GDM1 (cell line): ENCODE results near the gene NRG3.
"Not testable (repeated sequence)": the region's sequence is repeated elsewhere in the genome, so short reads cannot be mapped to it uniquely, and the experiment has no call there.

Source experiments
- DNase-seq: peaks from one replicate; lab custom pipeline; 2025; lab: John Stamatoyannopoulos, UW

The NRG3 gene

GRCh38 chr10:82284180-82284579, 409.2 kb downstream of the NRG3 start:
- DNase-seq = no peak

GRCh38 chr10:82288461-82288881, 413.5 kb downstream of the NRG3 start:
- DNase-seq = no peak

- DNase-seq = no peak
Measured at GRCh38 chr10:82289945-82290344, 415.0 kb downstream of the NRG3 start.

- DNase-seq = no peak
Measured at GRCh38 chr10:82294874-82295378, 419.9 kb downstream of the NRG3 start.

- DNase-seq = no peak
Measured at GRCh38 chr10:82308641-82309040, 433.6 kb downstream of the NRG3 start.

GRCh38 chr10:82310839-82311238, 435.8 kb downstream of the NRG3 start:
- DNase-seq = no peak

- DNase-seq = no peak
Measured at GRCh38 chr10:82313401-82313800, 438.4 kb downstream of the NRG3 start.

GRCh38 chr10:82318534-82318933, 443.5 kb downstream of the NRG3 start:
- no peak for DNase-seq

- no peak for DNase-seq
Measured at GRCh38 chr10:82319074-82319473, 444.1 kb downstream of the NRG3 start.

GRCh38 chr10:82319562-82319961, 444.6 kb downstream of the NRG3 start:
- DNase-seq = no peak

GRCh38 chr10:82321724-82322123, 446.7 kb downstream of the NRG3 start:
- no peak for DNase-seq

GRCh38 chr10:82331716-82332115, 456.7 kb downstream of the NRG3 start:
- DNase-seq = no peak

- DNase-seq = no peak
Measured at GRCh38 chr10:82335831-82336230, 460.8 kb downstream of the NRG3 start.

- no peak for DNase-seq
Measured at GRCh38 chr10:82340166-82340565, 465.2 kb downstream of the NRG3 start.

- not testable (repeated sequence) for DNase-seq
Measured at GRCh38 chr10:82349590-82349989, 474.6 kb downstream of the NRG3 start.

GRCh38 chr10:82353381-82353780, 478.4 kb downstream of the NRG3 start:
- DNase-seq = no peak

- DNase-seq = no peak
Measured at GRCh38 chr10:82358486-82359099, 483.6 kb downstream of the NRG3 start.

- DNase-seq = no peak
Measured at GRCh38 chr10:82361256-82361655, 486.3 kb downstream of the NRG3 start.

- DNase-seq = no peak
Measured at GRCh38 chr10:82377608-82378007, 502.6 kb downstream of the NRG3 start.

- DNase-seq = no peak
Measured at GRCh38 chr10:82378146-82378545, 503.2 kb downstream of the NRG3 start.

- DNase-seq = no peak
Measured at GRCh38 chr10:82383350-82383749, 508.4 kb downstream of the NRG3 start.

GRCh38 chr10:82390866-82391658, 516.1 kb downstream of the NRG3 start:
- no peak for DNase-seq

GRCh38 chr10:82391971-82392370, 517.0 kb downstream of the NRG3 start:
- no peak for DNase-seq
